GM21526 (cell line): ENCODE results near the gene BEGAIN.

Experiments used
- ATAC-seq: cut with Tn5 transposase; IDR thresholded peaks from one replicate; pipeline ENCODE4 v1.9.1; 2021; ENCODE audit warnings: moderate library complexity; ENCODE audit not compliant: unreplicated experiment, low FRiP score

Gene BEGAIN

DNA sequence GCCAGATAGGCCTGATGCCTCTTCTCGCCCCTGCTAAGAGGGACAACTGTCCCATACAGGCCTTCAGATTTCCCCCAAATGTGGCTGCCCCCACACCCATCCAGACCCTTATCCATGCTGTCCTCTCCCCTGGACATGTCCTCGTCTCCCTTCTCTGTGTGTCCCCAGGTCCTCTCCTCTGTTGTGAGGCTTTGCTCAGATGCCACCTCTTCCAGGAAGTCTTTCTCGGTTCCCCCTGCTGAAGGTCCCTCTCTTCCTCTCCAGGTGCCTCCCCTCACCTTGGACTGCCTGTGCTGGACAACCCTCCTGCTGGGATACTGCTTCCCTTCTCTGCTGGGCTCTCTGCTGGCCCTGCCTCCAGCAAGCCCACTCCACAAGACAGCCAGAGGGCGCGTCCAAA is 33.7 kb downstream of the BEGAIN start:
- ATAC-seq, result no peak

DNA sequence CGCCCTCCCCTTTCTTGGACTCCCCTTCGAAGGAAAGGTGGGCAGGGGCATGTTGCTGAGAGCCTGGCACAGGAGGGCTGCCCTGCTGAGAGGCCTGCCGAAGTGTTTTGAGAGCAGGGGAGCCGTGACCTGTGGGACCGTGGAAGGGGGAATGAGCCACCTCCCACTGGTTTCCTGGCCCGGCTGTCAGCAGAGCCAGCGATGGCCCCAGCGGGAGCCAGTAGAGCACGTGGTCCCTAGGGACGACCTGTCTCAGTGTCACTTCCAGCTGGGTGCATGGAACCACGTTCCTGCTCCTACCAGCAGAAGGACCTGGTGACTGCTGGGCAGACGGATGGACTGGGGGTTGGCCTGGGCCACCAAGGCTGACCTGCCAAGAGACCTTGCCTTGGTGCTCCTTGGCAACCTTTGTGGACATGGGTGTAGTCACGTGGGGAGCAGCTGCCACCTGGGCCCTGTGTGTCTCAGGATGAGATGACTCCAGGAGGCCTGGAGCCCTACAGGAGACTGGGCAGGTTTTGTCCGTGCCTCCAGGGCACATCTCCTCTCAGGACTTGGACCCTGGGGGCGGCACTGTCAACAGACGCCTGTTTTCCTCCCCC is 34.6 kb downstream of the BEGAIN start:
- no peak for ATAC-seq

DNA sequence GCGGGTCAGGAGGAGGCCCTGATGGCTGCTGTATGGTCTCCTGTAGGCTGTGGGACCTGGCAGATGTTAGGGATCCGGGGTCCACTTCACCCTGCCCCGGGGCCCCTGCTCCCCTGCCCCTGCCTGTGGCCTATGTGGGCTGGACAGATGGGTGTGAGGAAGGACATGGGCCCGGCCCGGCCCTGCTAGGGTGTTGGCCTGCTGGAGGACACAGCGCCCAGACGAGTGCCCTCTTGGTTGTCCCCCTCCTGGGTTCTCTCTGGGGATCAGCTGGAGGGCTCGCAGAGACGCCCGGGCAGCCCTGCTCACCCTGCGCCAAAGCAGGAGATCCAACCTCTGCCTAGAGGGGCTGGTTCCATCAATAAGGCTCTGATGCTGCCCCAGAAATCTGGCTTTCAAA is 36.2 kb downstream of the BEGAIN start:
- ATAC-seq, result no peak

DNA sequence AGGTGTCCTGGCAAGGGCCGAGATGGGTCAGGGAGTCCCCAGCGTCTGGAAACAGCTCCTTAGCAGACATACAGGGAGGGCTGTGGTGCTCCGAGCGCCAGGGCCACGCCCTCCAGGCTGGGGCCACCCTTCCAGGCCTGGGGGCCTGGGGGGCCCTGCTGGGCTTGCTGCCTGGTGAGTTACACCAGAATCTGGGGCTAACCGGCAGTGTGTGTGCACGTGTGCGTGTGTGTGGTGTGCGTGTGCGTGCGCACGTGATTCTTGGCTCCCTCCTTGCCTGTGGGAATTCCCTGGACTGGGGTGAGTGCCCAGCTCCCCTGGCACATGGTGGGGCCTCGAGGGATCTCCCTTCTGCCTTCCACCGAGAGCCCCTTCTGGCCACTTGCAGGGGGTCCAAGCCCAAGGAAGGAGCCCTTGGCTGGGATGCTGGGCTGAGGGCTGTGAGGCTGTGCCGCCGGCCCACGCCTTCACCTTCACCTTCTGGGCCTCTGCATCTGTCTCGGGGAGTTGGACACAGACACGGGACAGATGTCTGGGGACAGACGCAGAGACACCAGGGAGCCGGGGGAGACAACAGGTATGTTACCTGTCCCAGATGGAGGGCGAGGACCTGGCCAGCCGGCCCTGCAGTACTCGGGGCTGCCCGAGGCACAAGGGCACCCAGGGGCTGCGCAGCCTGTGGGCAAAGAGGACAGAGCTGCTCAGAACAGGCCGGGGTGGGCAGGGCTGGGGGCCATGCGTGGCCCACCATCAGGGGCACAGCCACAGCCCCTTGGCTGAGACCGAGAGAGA is 37.2 kb downstream of the BEGAIN start:
- no peak for ATAC-seq

DNA sequence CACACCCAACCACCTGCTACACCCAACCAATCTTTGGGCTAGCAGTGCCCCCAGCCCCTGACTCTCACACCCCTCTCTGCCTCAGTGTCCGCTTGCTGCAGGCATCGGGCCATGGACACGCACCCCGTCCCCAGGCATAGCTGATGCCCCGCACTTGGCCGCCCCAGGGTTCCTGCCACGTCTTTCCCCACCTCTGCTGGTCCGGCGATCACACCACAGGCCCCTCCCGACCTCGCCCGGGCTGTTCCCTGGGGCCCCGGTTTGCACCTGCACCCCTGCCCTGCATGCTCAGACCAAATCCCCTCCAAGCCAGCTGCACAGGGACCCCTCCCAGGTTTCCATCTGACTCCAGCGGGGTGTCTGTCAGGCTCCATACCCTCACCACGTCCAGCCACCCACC is 38.3 kb downstream of the BEGAIN start:
- no peak for ATAC-seq

DNA sequence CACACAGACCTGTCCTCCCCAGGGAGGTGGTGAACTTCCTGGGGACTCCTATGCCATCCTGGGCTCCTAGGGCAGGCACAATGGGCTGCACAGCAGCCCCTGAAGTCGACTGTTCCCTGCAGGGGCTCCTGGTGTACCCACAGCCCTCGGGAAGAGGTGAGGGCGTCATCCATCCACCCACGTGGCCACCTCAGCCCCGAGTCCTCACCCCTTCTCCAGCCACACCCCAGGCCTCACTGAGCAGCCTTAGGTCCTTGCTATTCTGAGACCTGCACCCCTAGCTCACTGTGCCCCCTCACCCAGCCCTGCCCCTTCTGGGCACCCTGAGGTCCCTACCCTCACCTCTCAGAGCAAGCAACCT is 38.9 kb downstream of the BEGAIN start:
- ATAC-seq, result no peak

DNA sequence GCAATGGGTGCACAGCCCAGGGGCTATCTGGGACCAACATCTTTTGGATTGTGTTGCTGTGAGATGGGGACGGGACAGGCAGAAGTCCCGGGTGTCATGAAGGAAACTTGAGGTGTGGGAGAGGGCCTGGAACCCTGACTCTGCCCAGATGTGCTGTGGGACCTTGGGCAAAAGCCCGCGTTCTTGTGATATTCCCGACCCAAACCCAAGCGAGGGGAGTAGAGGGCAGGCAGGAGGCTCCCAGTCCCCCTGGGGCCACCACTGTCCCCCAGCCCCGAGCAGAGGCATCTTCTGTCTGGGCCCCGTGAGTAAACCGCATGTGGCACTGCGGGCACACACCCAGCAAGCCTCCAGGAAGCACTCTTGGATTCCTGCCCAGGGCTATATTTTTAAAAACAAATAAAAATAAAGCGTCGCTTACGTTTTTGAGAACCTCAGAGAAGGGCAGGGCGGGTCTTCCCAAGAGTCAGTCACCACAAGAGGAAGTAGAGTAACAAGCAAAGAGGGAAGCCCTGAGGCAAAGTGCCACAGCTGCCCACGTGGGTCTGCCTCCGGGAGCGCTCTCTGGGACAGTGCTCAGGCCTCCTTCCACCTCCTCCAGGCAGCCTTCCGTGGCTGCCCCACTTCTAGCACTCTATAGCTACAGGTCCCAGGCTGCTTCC is 39.5 kb downstream of the BEGAIN start:
- ATAC-seq, result no peak

DNA sequence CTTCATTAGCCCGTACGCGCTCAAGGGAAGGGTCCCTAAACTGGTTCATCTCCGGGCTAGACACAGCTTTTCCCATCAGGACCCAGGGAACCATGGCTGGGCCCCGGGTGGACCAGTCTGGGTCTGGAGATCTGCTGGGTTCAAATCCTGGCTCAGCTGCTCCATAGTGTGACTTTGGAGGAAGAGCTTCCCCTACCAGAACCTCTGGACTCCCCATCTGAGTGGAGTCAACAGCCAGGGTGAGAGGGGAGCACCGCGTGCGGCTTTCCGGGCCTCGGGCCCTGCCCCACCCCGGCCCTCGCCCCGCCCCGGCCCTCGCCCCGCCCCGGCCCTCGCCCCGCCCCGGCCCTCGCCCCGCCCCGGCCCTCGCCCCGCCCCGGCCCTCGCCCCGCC is 41.2 kb downstream of the BEGAIN start:
- ATAC-seq, result no peak

DNA sequence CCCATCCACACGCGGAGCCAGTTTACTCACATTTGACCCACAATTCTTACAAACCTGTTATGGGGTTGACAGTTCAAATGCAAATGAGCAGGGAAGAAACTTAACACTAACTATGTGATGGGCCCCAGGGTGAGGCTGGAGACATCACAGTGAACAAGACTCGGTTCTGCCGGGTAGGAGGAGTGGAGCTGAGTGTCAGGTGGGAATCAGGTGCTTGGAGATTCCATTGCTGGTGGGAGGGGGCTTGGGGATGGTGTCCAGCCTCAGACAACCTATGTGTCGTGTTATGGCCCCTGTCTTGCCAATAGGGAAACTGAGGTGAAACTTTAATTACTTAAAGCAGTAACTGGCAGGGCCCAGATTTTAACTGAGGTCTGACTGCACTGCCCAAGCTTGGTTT is 41.9 kb downstream of the BEGAIN start:
- no peak for ATAC-seq

DNA sequence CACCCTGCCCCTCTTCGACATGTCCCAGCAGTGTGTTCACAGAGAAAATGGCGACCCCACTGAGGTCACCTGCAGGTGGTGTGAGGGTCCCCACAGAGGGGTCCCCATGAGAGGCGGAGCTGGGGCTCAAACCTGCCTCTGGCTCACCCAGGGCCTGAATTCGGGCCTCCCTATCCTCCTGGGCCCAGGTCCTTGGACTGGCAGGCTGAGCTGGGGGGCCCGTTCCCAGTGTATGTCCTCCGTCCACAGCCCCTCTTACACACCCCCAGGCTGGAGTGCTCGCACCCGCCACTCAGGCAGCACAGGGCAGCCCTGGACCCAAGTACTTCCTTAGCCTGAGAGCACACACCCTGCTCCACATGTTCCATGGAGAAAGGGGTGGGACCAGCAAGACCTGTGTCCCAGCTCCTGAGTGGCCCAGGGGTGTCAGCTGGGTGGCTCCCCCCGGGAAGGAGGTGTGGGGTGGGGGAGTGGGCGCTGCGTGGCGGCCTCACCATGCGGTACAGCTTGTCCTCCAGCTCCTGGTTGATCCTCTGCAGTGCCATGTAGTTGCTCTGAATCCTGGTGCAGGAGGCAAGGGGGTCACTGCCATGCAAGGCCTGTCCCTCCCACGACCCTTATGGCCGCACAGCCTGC is 42.6 kb downstream of the BEGAIN start:
- ATAC-seq, result no peak

DNA sequence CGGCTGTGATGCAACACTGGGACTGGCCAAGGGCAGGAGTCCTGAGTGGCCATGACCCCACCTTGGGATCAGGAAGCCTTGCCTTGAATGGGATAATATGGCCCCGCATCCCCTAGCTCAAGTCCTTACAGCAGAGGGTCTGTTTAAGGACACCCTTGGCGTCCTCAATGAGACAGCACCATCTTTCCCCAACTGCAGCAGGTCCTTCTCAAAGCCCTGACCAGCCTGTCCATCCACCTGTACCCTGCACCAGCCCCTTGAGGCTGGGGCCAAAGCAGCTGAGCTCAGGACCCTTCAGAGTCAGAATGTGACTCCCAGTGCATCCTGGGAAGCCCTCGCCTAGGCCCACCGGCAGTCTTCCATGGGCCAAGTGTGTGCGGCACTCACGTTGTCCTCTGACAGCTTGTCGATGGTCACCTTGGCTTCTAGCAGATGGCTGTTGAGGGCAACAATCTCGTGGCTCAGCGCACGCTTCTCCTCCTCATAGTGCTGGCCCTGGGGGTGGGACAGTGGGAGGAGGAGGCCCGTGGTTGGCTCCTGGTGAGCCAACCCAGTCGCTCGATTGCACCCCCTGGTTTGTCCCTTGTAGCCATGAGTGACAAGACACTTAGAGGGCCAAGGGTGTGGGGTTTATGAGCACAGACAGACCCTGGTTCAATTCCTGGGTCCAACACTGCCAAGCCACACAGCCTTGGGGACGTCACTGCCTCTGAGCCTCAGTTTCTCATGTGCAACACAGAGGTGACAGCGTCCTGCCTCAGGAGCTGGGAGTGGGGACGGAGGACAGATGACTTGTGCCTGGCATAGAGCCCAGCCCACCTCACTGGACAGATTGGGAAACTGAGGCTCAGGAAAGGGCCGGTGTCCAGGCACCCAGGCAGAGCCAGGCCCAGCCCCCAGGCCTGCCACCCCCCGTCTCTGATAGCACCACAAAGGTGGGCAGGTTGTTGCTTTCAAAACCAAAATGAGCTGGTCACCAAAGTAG is 43.5 kb downstream of the BEGAIN start:
- no peak for ATAC-seq

DNA sequence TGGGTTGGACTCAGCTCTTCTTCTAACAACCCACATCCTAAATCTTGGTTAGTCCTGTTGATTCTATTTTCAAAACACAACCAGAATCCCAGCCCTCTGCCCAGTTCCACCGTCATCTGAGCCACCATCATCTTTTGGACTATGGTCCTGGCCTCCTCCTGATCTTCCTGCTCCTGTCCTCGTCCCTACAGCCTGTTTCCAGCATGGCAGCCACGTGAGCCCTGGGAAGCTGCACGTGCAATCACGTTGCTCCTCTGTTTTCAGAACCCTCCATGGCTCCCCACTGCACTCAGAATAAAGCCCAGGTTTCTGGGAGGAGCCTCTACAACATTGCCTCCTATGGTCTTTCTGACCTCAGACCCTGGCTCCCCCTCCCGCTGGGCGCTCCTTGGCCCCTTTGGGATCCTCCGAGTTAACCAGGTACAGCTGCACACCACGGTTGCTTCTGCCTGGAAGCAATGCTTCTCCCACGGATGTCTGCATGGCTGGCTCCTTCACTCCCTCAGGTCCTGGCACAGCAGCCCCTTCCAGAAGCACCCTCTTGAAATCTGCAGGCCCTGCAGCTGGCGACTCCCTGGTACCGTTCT is 44.5 kb downstream of the BEGAIN start:
- no peak for ATAC-seq

DNA sequence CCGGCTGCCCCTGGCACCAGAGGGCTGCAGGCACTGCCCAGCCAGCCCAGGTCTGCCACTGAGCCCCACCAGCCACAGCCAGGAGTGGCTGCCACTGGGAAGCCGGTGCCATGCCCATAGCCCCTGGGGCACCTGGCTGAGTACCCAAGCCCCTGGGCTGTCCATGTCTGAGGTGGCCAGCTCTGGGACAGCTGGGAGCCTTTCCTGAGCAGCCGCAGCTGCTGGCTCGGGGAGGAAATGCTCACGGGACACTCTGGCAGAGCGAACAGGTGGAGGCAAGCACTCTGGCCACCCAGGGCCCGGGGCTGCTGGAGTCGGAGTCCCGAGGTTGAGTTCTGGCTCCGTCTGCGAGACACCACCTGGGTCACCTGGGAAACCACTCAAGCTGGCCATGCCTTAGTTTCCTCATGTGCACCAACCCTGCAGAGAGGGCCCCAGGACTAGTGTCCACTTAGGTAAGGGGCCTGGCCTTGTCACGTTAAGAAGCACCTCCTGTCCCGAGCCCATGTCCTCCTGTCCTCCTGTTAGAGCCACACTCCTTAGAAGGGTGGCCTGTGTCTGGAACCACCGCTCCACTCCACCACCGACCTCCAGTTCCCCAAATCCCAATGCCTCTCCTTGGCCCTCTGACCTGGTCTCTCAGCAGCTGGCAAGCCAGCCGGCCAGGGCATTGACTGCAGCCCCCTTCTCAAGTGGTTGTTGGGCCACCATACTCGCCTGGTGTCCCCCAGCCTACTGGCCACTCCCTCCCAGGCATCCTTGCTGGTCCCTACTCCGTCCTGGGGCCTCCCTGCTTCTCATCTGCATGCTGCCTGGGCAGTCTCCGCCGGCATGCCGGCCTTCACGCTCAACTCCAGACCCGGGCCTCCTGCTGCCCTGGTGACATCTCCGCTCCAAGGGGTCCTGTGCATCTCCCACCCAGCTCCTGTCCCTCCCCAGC is 45.3 kb downstream of the BEGAIN start:
- no peak for ATAC-seq

DNA sequence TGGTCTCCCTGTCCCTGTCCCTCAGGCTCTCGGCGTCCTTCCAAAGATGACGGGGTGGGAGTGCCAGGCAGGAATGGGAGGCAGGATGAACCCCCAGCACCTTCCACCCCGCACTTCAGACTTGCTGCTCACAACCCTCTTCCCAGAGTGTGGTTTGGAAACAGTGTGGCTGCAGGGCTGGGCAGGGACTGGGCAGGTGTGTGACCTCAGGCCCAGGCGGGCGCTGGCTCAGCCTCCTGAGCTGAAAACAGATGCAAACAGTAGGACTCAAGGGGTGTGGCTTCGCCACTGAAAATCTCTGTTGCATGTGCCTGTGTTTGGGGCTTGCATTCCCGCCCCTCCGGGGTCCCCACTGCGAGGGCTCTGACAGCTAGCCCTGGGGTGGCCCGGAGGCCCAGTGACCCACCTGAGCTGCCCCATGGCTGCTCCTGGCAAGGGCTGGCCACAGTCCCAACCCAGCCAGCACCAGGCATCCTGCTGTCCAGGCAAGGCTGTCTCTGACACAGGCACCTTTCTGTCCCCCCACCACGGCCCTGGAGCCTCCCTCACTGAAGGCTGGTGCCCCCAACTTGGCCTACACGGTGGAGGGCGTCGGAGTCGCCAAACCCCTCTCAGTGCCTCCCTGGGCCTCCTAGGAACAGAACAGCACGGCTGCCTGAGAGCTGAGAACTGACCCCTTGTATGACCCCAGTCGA is 46.1 kb downstream of the BEGAIN start:
- no peak for ATAC-seq

DNA sequence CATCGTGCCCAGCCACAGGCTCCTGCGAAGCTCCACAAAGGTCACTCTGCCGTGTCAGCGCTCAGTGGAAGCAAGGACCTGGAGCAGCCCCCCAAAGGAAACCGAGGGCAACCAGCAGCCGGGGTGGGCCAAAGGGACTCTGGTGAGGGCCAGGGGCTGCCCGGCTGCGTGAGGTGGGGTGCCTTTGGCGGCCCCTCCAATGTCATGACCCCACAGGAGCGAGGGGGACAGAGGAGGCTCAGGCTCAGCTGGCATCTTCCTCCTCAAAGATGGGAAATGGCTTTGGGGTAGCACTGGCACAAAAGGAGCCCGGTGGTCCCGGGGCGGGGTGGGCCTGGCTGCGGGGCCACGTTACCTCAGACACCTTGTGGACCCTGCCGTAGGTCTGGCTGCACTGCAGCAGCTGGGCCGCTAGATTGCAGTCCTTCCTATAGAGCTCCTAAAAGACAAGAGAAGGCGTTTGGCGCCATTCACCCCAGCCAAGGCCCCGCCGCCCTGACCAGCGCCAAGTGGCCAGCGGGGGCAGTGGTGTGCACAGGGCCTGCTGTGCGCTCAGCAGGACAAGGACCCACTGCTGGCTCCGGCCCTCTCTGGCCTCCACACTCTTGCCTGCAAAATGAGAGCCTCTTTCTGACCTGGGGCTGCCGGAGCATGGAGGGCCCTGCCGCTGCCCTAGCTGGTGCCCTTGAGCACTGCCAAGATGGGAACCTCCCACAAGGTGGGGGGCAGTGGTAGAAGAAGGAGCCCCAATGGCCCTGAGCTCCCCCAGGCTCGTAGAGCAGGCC is 46.9 kb downstream of the BEGAIN start:
- ATAC-seq, result no peak

DNA sequence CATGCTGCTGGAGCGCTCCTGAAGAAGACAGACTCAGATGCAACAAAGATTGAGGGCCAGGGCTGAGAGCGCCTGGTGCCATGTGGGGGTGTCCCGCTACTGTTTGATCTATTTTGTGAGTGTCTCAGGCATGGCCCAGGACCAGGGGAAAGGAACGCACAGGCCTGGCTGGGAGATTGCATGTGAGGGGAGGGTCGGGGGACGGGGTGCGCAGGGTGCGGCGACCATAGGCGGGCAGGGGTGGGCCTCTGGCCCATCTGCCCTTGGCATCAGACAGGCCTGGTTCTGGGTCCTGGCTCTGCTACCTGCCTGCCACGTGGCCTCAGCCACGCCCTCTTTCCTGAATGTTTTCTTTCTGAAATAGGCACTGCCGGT is 47.5 kb downstream of the BEGAIN start:
- ATAC-seq, result no peak

DNA sequence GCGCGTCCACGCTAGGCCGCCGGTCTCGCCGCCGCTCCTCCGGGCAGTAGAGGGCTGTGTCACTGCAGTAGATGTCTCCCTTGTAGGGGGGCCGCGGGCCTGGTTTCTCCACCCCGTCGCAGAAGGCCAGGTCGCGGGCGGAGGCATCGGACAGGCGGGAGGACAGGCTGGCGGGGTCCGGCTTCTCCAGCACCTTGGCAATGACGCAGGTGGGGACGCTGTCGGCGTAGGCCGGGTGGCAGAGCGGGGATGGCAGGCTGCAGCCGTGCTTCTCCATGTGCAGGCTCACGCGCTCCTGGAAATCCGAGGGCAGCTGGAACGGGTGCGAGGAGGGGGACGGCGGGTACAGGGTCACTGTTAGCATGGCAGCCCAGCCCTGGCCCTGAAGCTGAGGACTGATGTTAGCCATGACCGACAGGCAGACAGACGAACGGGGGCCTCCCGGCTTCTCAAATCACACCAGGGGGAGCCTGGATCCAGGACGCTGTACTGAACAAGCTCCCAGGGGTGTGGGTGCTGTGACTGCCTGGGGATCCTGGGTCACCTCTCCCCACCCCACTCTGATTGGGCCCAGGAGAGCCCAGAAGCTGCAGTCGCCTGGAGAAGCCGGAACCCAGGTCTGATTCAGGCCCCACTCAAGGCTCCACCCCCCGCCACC is 48.1 kb downstream of the BEGAIN start:
- no peak for ATAC-seq
